HepG2 (cell line): ENCODE results near the gene USP1. TPM values are rescaled to one million over a fixed set of nuclear protein-coding genes. Genes with fewer than 3 reads are reported as not detected.

Experiments
- ATF6 ChIP-seq: sonication (generic); formaldehyde crosslinking; conservative IDR thresholded peaks from 2 replicates; pipeline ENCODE4 v1.4.0; 2020; ENCODE audit warnings: missing genetic modification reagents
- BCLAF1 ChIP-seq: fragments of 450-650 bp; IDR thresholded peaks from 2 replicates; pipeline ENCODE4 v1.6.1; 2017; ENCODE audit warnings: mild to moderate bottlenecking
- BRD4 ChIP-seq: sonication (generic); formaldehyde crosslinking; IDR thresholded peaks from 2 replicates; pipeline ENCODE4 v1.4.0; 2020; ENCODE audit warnings: missing genetic modification reagents
- CENPT ChIP-seq: sonication (generic); formaldehyde crosslinking; IDR thresholded peaks from 2 replicates; pipeline ENCODE4 v1.8.0; 2022; ENCODE audit warnings: low read depth, mild to moderate bottlenecking, moderate library complexity, missing genetic modification reagents
- DMTF1 ChIP-seq: sonication (generic); formaldehyde crosslinking; IDR thresholded peaks from 2 replicates; pipeline ENCODE4 v1.4.0; 2020; ENCODE audit warnings: mild to moderate bottlenecking, missing genetic modification reagents
- HMG20A ChIP-seq: IDR thresholded peaks from 2 replicates; pipeline ENCODE4 v1.6.1; 2016; ENCODE audit warnings: borderline replicate concordance
- KAT7 ChIP-seq: IDR thresholded peaks from 2 replicates; pipeline ENCODE4 v1.6.1; 2018; ENCODE audit warnings: borderline replicate concordance, missing compliant biosample characterization
- PAF1 ChIP-seq: IDR thresholded peaks from 2 replicates; pipeline ENCODE4 v1.6.1; 2016; ENCODE audit warnings: missing genetic modification reagents, missing compliant biosample characterization
- POLR2AphosphoS5 ChIP-seq: IDR thresholded peaks from 2 replicates; pipeline ENCODE4 v1.6.1; 2012; ENCODE audit warnings: low read depth, low read length
- RORA ChIP-seq: sonication (generic); formaldehyde crosslinking; IDR thresholded peaks from 2 replicates; pipeline ENCODE4 v1.5.0; 2020; ENCODE audit warnings: mild to moderate bottlenecking, missing genetic modification reagents, moderate library complexity
- SMARCE1 ChIP-seq: fragments of 450-650 bp; IDR thresholded peaks from 2 replicates; pipeline ENCODE4 v1.6.1; 2017; ENCODE audit warnings: borderline replicate concordance
- ZBTB2 ChIP-seq: sonication (generic); formaldehyde crosslinking; IDR thresholded peaks from 2 replicates; pipeline ENCODE4 v1.8.0; 2022; ENCODE audit warnings: low read depth, missing genetic modification reagents
- ZNF136 ChIP-seq: sonication (generic); formaldehyde crosslinking; IDR thresholded peaks from 2 replicates; pipeline ENCODE4 v1.8.1; 2022; ENCODE audit warnings: low read depth, mild to moderate bottlenecking, moderate library complexity, missing genetic modification reagents
- ZNF260 ChIP-seq: sonication (generic); formaldehyde crosslinking; IDR thresholded peaks from 2 replicates; pipeline ENCODE4 v1.4.0; 2020; ENCODE audit warnings: missing genetic modification reagents, low read depth, mild to moderate bottlenecking, borderline replicate concordance
- ZNF569 ChIP-seq: sonication (generic); formaldehyde crosslinking; IDR thresholded peaks from 2 replicates; pipeline ENCODE4 v1.5.0; 2020; ENCODE audit warnings: mild to moderate bottlenecking, missing genetic modification reagents, moderate library complexity, borderline replicate concordance
- ZNF878 ChIP-seq: sonication (generic); formaldehyde crosslinking; IDR thresholded peaks from 2 replicates; pipeline ENCODE4 v1.8.1; 2023; ENCODE audit warnings: mild to moderate bottlenecking, missing genetic modification reagents, moderate library complexity
- polyA plus RNA-seq, 8 experiments: library from polyadenylated mRNA; depleted of rRNA in 3 of 8; stranded (reverse) in 7 of 8; unstranded in 1 of 8; fragments of >200 nt; fragmentation: Illumina TruSeq in 4 of 8; extraction: Trizol in 4 of 8; gene quantifications; 2 replicates each; pipeline versions ENCODE4 v1.2.1 to v1.2.3, GENCODE V29; 2011 to 2016; ENCODE audit warnings: low read depth in 4 of 8, missing spikeins in 1 of 8, mixed read lengths in 1 of 8; ENCODE audit not compliant: insufficient read depth in 1 of 8
- total RNA-seq, 5 experiments: library from RNA; depleted of rRNA; stranded (reverse); fragments of >200 nt; fragmentation: Illumina TruSeq; extraction: Trizol; gene quantifications; 2 replicates each; pipeline ENCODE4 v1.2.3, GENCODE V29; 2016; ENCODE audit warnings: low read depth in 1 of 5
- TF ChIP-seq, protein P1 (sequence below): sonication (generic); formaldehyde crosslinking; IDR thresholded peaks from 2 replicates; pipeline ENCODE4 v1.9.0; 2021; ENCODE audit warnings: missing genetic modification reagents, borderline replicate concordance
- TF ChIP-seq, protein P2 (sequence below): sonication (generic); formaldehyde crosslinking; IDR thresholded peaks from 2 replicates; pipeline ENCODE4 v1.5.0; 2020; ENCODE audit warnings: missing genetic modification reagents

USP1 gene
- total and polyA plus RNA-seq, 2 of the 13 experiments (the other 11 are each of a cell fraction or from before 2014, with no cell fraction given), result 9.0 to 64.6 TPM

DNA sequence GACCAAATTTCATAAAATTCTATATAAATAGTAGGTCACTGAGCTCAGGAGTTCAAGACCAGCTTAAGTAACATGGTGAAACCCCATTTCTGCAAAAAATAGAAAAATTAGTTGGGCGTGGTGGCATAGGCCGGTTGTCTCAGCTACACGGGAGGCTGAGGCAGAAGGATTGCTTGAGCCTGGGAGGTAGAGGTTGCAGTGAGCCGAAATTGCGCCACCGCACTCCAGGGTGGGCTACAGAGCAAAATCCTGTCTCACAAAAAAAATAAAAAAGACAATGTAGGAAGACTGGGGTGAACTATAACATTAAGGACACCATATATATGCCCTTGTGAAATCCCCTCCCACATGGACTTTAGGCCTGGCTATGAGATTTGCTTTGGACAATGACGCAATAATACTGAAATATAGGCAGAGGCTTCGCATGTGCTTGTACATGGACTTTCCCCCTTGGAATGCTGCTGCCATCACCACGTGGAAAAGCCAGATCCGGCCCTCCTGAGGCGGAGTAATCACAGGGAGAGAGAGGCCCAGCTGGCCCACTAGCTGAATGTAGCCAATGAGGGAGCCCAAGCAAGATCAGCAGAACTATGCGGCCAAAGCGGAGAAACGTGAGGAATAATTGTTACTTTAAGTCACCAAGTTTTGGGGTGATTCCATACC, 13.1 kb upstream of the USP1 start (continued):
- peak; percentile 41; the same call in 1 of the 2 replicates for TF ChIP-seq KAT7 (CRISPR knock-in tag)
- no peak for TF ChIP-seq PAF1 (CRISPR knock-in tag)
- TF ChIP-seq ATF6 (CRISPR knock-in tag), result no peak; the same call in 1 of the 2 replicates
- TF ChIP-seq ZNF878 (CRISPR knock-in tag), result peak; percentile 97
- TF ChIP-seq BRD4 (CRISPR knock-in tag), result peak; percentile 52; the same call in 1 of the 2 replicates
- TF ChIP-seq POLR2AphosphoS5, result no peak
- TF ChIP-seq ZNF136 (CRISPR knock-in tag), result no peak
- TF ChIP-seq CENPT (CRISPR knock-in tag), result no peak
- no peak for TF ChIP-seq ZNF260 (CRISPR knock-in tag)
- TF ChIP-seq, protein P1, sequence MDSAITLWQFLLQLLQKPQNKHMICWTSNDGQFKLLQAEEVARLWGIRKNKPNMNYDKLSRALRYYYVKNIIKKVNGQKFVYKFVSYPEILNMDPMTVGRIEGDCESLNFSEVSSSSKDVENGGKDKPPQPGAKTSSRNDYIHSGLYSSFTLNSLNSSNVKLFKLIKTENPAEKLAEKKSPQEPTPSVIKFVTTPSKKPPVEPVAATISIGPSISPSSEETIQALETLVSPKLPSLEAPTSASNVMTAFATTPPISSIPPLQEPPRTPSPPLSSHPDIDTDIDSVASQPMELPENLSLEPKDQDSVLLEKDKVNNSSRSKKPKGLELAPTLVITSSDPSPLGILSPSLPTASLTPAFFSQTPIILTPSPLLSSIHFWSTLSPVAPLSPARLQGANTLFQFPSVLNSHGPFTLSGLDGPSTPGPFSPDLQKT (CRISPR knock-in tag), result no peak
- peak; percentile 74; the same call in 1 of the 2 replicates for TF ChIP-seq HMG20A (CRISPR knock-in tag)
- no peak for TF ChIP-seq DMTF1 (CRISPR knock-in tag)
- no peak for TF ChIP-seq RORA (CRISPR knock-in tag)
- no peak for TF ChIP-seq ZBTB2 (CRISPR knock-in tag)
- TF ChIP-seq ZNF569 (CRISPR knock-in tag), result no peak
- TF ChIP-seq SMARCE1, result no peak
- TF ChIP-seq, protein P2, sequence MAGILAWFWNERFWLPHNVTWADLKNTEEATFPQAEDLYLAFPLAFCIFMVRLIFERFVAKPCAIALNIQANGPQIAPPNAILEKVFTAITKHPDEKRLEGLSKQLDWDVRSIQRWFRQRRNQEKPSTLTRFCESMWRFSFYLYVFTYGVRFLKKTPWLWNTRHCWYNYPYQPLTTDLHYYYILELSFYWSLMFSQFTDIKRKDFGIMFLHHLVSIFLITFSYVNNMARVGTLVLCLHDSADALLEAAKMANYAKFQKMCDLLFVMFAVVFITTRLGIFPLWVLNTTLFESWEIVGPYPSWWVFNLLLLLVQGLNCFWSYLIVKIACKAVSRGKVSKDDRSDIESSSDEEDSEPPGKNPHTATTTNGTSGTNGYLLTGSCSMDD (CRISPR knock-in tag), result no peak
- no peak for TF ChIP-seq BCLAF1
